GM21529 (cell line): ENCODE results near the gene CMSS1.
A peak's percentile ranks its signal among the peaks of the same experiment; 100 is the strongest.
"Not testable (repeated sequence)": the region's sequence is repeated elsewhere in the genome, so short reads cannot be mapped to it uniquely, and the experiment has no call there.

Experiments used
- ATAC-seq: cut with Tn5 transposase; IDR thresholded peaks from one replicate; pipeline ENCODE4 v1.9.1; 2021; ENCODE audit not compliant: unreplicated experiment

Gene CMSS1

GRCh38 chr3:100075196-100075595 is 257.5 kb downstream of the CMSS1 start:
- ATAC-seq, result no peak

- ATAC-seq, result no peak
Observed at GRCh38 chr3:100075851-100076730, 258.4 kb downstream of the CMSS1 start.

- ATAC-seq, result no peak
Observed at GRCh38 chr3:100076731-100077529, 259.3 kb downstream of the CMSS1 start.

GRCh38 chr3:100079328-100079727 is 261.7 kb downstream of the CMSS1 start:
- no peak for ATAC-seq

- no peak for ATAC-seq
Observed at GRCh38 chr3:100080573-100080972, 262.9 kb downstream of the CMSS1 start.

GRCh38 chr3:100081311-100081710 is 263.6 kb downstream of the CMSS1 start:
- no peak for ATAC-seq

- ATAC-seq, result no peak
Observed at GRCh38 chr3:100081986-100082692, 264.5 kb downstream of the CMSS1 start.

- no peak for ATAC-seq
Observed at GRCh38 chr3:100082714-100083113, 265.1 kb downstream of the CMSS1 start.

GRCh38 chr3:100083209-100083608 is 265.5 kb downstream of the CMSS1 start:
- ATAC-seq, result no peak

- no peak for ATAC-seq
Observed at GRCh38 chr3:100084100-100084806, 266.6 kb downstream of the CMSS1 start.

GRCh38 chr3:100086401-100086800 is 268.7 kb downstream of the CMSS1 start:
- ATAC-seq, result no peak

GRCh38 chr3:100087198-100087597 is 269.5 kb downstream of the CMSS1 start:
- peak; percentile 95 for ATAC-seq

- no peak for ATAC-seq
Observed at GRCh38 chr3:100088735-100089368, 271.2 kb downstream of the CMSS1 start.

- peak; percentile 63 for ATAC-seq
Observed at GRCh38 chr3:100089812-100090668, 272.4 kb downstream of the CMSS1 start.

- no peak for ATAC-seq
Observed at GRCh38 chr3:100090669-100091005, 273.0 kb downstream of the CMSS1 start.

- no peak for ATAC-seq
Observed at GRCh38 chr3:100093831-100094230, 276.2 kb downstream of the CMSS1 start.

GRCh38 chr3:100096286-100096685 is 278.6 kb downstream of the CMSS1 start:
- not testable (repeated sequence) for ATAC-seq

- no peak for ATAC-seq
Observed at GRCh38 chr3:100096866-100097265, 279.2 kb downstream of the CMSS1 start.
